Dendritic cell treated with granulocyte-macrophage colony-stimulating factor and Interleukin-4, amounts not matched to agents 40 ng/mL and 50 ng/mL, for 4 days (primary cell): Measurements from ENCODE around the gene WWOX.

Experiments
- H3K27ac Mint-ChIP-seq: one replicate; pipeline ENCODE4 v1.8.0; 2022; ENCODE audit warnings: mild to moderate bottlenecking, mixed read lengths
- H3K27me3 Mint-ChIP-seq: one replicate; pipeline ENCODE4 v1.8.0; 2022; ENCODE audit warnings: mild to moderate bottlenecking, mixed read lengths
- H3K36me3 Mint-ChIP-seq: one replicate; pipeline ENCODE4 v1.8.0; 2022; ENCODE audit warnings: low read depth, mixed read lengths
- H3K4me1 Mint-ChIP-seq: one replicate; pipeline ENCODE4 v1.8.0; 2022; ENCODE audit warnings: low read depth, mixed read lengths
- H3K4me3 Mint-ChIP-seq: one replicate; pipeline ENCODE4 v1.8.0; 2022; ENCODE audit warnings: mild to moderate bottlenecking, moderate library complexity, mixed read lengths
- H3K9me3 Mint-ChIP-seq: one replicate; pipeline ENCODE4 v1.8.0; 2022; ENCODE audit warnings: mixed read lengths
- intact Hi-C: fragments of 100-400 bp; cut with micrococcal nuclease; formaldehyde crosslinking; loops from one replicate; pipeline ENCODE4 v1.15.0; 2022

WWOX gene

DNA sequence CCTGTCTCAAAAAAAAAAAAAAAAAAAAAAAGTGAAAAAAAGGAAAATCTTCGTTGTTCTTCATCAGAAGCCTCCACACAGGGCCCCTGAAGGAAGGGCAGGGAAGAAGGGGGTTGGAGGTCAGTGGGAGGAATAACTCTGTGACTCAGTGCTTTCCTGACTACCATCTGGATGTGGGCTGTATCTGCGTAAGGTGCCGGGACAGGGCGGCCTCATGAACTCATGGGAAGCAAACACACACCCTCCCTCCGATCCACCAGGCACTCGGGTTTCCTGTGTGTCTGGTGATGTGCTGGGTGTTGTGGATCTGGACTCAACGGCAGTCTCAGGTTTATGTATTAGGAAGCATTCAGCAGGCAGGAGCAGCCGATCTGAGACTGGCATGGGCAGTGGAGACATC is 691.6 kb downstream of the WWOX start:
- H3K27ac Mint-ChIP-seq, result no peak overlapping the region
- no peaks in the 10 kb centered on the region for H3K9me3 Mint-ChIP-seq
- H3K4me1 Mint-ChIP-seq, result peaks cover 2% of the 10 kb centered on the region
- no peaks in the 10 kb centered on the region for H3K27me3 Mint-ChIP-seq
- H3K36me3 Mint-ChIP-seq, result no peaks in the 10 kb centered on the region
- H3K4me3 Mint-ChIP-seq, result no peak overlapping the region
- intact Hi-C loops, result no loop called here

DNA sequence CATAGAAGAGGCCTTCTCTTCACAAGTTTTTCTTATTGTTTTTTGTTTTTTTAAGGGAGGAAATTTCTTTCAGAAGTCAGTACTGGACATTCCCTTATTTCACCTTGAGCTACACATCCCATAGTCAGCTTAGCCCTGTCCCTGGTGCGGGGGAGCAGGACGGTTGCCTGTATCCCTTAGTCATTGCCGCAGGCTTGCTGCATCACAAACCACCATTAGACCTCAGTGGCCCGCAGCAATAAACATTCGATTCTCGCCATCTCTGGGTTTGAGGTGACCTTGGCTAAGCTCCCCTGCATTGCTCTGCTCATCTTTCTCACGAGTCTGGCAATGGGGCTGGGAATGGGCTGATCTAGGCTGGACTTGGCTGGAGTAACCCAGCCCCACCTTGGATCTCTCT is 692.5 kb downstream of the WWOX start:
- H3K27me3 Mint-ChIP-seq, result no peaks in the 10 kb centered on the region
- H3K27ac Mint-ChIP-seq, result no peak overlapping the region
- peaks cover 5% of the 10 kb centered on the region for H3K4me1 Mint-ChIP-seq
- H3K4me3 Mint-ChIP-seq, result no peak overlapping the region
- H3K36me3 Mint-ChIP-seq, result no peaks in the 10 kb centered on the region
- H3K9me3 Mint-ChIP-seq, result no peaks in the 10 kb centered on the region
- intact Hi-C loops, result no loop called here

DNA sequence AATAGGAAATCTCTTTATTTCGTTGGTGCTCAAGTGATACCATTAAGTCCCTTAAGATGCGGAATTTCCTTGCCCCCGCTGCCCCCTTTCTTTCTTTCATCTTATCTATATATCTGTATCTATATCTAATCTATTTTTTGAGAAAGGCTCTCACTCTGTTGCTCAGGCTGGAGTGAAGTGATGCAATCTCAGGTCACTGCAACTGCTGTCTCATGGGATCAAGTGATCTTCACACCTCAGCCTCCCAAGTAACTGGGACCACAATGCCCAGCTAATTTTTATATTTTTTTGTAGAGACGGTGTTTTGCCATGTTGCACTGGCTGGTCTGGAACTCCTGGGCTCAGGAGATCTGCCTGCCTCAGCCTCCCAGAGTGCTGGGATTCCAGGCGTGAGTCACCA is 693.5 kb downstream of the WWOX start:
- Mint-ChIP-seq H3K4me3 (no peak overlapping the region), H3K27ac (no peak overlapping the region), H3K4me1 (peaks cover 5% of the 10 kb centered on the region), H3K27me3 (no peaks in the 10 kb centered on the region), H3K36me3 (no peaks in the 10 kb centered on the region), H3K9me3 (no peaks in the 10 kb centered on the region)
- intact Hi-C loops, result no loop called here

DNA sequence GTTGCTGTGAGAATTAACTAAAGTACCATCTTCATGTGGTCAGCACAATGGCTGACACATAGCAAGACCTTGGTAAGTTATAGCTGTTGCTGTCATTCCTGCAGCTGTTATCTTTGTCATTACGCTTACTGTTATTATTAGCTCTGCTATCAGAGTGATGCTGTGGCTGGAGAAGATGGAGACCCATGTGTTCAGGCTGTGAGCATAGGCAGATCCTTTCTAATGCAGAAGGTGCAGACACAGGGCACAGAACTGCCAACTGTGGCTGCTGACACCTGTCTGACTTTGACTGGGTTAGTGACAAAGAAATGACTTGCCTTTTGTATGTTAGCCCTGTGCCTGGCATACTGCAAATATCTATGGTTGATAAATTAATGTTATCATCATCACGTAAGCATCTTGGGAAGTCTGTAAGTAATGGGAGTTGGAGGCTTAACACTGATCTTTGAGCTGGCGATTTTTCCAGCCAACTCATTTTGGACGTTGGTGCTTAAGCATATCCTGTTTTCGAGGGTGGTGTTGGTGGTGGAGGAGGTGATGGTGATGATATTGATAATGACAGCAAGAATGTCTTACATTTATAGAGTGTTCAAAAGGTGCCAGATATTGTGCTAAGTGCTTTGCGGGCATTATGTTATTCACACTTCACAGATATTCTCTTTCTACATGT is 695.3 kb downstream of the WWOX start:
- intact Hi-C loops, result no loop called here
- Mint-ChIP-seq H3K27ac (no peak overlapping the region), H3K4me3 (no peak overlapping the region), H3K9me3 (no peaks in the 10 kb centered on the region), H3K4me1 (peaks cover 5% of the 10 kb centered on the region), H3K27me3 (no peaks in the 10 kb centered on the region), H3K36me3 (no peaks in the 10 kb centered on the region)

DNA sequence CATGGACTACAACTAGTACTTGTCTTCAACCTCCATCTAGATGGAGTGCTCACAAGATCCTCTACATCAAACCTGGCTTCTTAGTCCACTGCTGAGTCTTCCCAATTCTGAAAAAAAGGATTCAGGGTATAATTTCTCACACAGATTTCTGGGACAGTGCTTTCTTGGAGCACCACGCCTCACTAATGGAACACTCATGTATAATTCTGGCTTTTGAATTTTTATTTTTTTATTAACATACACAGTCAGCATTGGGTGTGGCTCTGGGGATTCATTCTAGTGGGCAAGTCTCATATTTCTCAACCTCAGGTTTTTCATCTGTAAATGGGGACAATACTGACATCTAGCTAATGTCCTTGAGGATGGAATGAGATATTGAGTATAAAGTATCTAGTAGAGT is 696.0 kb downstream of the WWOX start:
- Mint-ChIP-seq H3K4me3 (no peak overlapping the region), H3K4me1 (peaks cover 5% of the 10 kb centered on the region), H3K36me3 (no peaks in the 10 kb centered on the region), H3K9me3 (no peaks in the 10 kb centered on the region), H3K27me3 (no peaks in the 10 kb centered on the region), H3K27ac (no peak overlapping the region)
- intact Hi-C loops, result no loop called here

DNA sequence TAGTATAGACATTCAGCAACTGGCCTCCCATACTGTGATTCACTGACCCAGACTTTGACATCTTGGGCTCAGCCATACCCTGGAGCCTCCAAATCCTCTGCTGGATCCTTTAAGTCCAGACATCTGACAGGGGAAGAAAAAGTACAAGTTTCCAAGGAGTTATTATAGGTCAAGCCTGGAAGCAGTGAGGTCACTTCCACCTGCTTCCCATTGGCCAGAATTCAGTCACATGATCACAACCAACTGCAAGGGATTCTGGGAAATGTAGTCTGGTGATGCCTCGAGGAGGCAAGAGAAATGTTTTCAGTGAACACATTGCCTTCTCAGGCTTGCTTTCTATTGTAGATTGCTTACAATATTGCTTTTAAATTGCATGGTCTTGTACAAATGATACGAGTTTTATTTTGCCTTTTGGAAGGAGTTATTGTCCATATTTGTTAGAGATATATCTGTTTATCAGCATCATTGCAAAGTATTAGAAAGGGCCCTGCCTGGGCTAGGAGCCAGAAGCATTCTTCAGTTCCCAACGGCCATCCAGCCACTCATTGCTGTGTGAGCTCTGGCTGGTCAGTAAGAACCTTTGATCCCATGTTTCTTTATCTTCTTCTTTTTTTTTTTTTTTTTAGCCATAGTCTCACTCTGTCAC is 696.9 kb downstream of the WWOX start:
- Mint-ChIP-seq H3K27ac (no peak overlapping the region), H3K27me3 (no peaks in the 10 kb centered on the region), H3K4me1 (peaks cover 5% of the 10 kb centered on the region), H3K9me3 (no peaks in the 10 kb centered on the region), H3K4me3 (no peak overlapping the region), H3K36me3 (no peaks in the 10 kb centered on the region)
- intact Hi-C loops, result no loop called here

DNA sequence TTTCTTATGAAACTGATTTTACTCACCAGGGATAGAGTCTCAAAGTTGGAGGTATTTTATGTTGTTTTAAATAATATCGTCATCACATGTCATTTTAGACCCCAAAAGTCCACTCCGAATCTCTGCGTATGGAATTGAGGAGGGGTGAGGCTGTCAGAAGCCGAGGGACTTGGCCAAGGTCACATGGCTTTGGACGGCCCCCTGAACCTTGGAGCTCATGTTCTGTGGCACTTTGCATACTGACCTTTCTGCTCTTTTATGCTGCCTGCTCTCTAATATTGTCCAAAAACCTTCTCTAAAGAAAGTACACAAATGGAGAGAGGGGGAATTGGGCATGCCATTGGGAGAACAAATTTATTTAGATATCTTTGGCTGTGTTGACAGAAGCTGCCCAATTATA is 700.0 kb downstream of the WWOX start:
- H3K27me3 Mint-ChIP-seq, result no peaks in the 10 kb centered on the region
- H3K4me3 Mint-ChIP-seq, result no peak overlapping the region
- H3K9me3 Mint-ChIP-seq, result no peaks in the 10 kb centered on the region
- H3K4me1 Mint-ChIP-seq, result peaks cover 5% of the 10 kb centered on the region
- H3K36me3 Mint-ChIP-seq, result no peaks in the 10 kb centered on the region
- intact Hi-C loops, result no loop called here
- no peak overlapping the region for H3K27ac Mint-ChIP-seq

DNA sequence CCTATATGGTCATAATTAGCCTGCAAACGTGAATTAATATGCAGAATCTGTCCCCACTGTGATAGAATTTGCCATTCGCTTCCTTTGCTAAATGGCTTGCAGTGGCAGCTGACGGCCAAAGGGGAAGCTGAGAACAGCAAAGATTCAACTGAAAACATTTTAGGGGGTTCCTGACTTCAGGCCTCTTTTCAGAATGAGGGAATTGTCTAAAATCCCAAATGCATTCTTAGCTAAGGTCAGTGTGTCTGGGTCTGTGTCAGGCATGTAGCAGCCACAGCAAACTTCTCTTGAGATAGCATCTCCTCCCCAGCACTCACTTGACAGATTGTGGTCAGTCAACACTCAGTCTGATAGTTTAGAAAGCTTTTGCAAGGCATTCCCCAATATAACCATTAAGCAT is 701.1 kb downstream of the WWOX start:
- no peak overlapping the region for H3K4me3 Mint-ChIP-seq
- H3K27ac Mint-ChIP-seq, result no peak overlapping the region
- peaks cover 8% of the 10 kb centered on the region for H3K4me1 Mint-ChIP-seq
- H3K9me3 Mint-ChIP-seq, result no peaks in the 10 kb centered on the region
- H3K27me3 Mint-ChIP-seq, result no peaks in the 10 kb centered on the region
- intact Hi-C loops, result no loop called here
- no peaks in the 10 kb centered on the region for H3K36me3 Mint-ChIP-seq

DNA sequence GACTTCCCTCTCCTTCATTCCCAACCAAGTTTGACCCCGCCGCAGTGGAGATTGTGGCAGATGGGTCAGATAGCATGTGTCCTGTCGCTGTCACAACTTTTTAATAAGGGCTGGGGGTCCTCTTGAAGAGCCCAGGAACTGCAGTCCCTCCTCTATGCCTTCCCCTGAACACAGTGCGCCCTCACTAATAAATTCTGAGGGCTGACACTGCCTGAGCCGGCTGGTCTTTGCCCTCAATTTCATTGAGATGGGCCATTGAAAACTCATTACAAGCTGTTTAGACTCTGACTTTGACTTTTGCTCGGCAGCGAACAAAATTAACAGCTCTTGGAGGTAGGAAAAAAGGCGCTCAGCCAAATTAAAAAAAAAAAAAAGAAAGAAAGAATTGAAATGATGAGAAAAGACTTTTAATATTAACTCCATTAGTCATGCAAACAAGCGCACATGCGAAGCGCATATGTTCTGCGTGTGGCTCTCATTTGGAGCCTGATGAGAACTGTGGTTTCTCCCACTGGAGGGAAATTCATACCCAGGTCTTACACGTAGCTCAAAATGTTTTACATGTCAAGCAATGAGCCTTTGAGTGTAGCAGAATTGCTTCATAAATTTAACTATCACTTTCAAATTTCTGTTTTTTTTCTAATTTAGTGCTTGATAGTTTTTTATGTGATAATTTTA is 704.7 kb downstream of the WWOX start:
- H3K4me3 Mint-ChIP-seq, result no peak overlapping the region
- no peaks in the 10 kb centered on the region for H3K36me3 Mint-ChIP-seq
- H3K27me3 Mint-ChIP-seq, result no peaks in the 10 kb centered on the region
- H3K27ac Mint-ChIP-seq, result peak overlapping the region; percentile 7
- H3K9me3 Mint-ChIP-seq, result no peaks in the 10 kb centered on the region
- H3K4me1 Mint-ChIP-seq, result peaks cover 9% of the 10 kb centered on the region
- intact Hi-C loops, result no loop called here

DNA sequence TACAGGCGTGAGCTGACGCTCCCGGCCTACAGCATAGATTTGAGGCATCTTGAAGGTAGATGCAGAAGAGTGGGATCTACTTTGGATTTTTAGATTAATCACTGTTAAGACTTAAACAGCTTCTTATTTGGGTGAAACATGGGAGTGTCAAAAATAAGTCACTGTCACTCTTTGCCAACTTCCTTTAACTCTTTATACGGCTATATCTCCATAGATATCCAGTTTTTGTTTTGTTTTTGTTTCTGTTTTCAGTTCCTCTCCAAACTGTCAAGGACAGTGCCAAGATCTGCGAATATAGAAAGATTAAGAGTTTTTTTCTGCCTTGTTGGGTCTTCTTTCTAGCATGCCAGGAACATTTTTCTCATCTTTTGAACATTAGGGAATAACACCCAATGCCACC is 706.1 kb downstream of the WWOX start:
- intact Hi-C loops, result no loop called here
- no peaks in the 10 kb centered on the region for H3K9me3 Mint-ChIP-seq

DNA sequence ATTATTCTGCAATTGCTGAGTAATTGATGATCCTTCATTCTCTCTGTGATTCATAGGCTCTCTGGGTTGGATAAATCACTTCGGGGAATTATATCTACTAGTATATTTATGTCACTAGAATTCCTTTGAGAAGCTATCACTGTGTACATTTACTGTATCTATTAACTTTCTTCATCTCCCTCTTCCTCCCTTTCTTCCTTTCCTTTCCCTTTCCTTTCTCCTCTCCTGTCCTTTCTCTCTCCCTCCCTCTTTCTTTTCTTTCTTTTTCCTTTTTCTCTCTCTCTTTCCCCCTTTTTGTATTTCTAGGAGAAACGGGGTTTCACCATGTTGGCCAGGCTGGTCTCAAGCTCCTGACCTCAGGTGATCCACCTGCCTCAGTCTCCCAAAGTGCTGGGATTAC is 711.8 kb downstream of the WWOX start:
- Mint-ChIP-seq H3K4me3 (no peak overlapping the region), H3K36me3 (no peaks in the 10 kb centered on the region)

More for the DNA sequence above, 706.1 kb downstream of the WWOX start:
- Mint-ChIP-seq H3K4me1 (peaks cover 13% of the 10 kb centered on the region), H3K36me3 (no peaks in the 10 kb centered on the region), H3K27ac (peak overlapping the region; percentile 64), H3K27me3 (no peaks in the 10 kb centered on the region), H3K4me3 (no peak overlapping the region)

DNA sequence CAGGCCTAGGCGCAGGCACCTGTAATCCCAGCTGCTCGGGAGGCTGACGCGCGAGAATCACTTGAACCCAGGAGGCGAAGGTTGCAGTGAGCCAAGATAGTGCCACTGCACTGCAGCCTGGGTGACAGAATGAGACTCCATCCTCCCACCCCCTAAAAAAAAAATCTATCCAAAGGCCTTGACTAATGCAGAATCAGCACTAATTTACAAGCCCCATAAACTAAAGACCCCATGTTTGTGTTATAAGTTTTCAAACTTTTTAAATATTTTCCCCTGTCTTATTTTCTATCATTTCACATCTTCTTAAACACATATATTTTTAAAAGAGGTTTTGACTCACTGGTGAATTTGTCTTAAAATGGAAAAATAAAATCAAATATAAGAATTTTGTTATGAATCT is 713.1 kb downstream of the WWOX start:
- intact Hi-C loops, result no loop called here
- Mint-ChIP-seq H3K9me3 (no peaks in the 10 kb centered on the region), H3K27ac (no peak overlapping the region), H3K36me3 (no peaks in the 10 kb centered on the region), H3K4me1 (peaks cover 4% of the 10 kb centered on the region), H3K4me3 (no peak overlapping the region), H3K27me3 (no peaks in the 10 kb centered on the region)

More for the DNA sequence above, 711.8 kb downstream of the WWOX start:
- Mint-ChIP-seq H3K27ac (no peak overlapping the region), H3K4me1 (peaks cover 4% of the 10 kb centered on the region), H3K27me3 (no peaks in the 10 kb centered on the region), H3K9me3 (no peaks in the 10 kb centered on the region)
- intact Hi-C loops, result no loop called here

DNA sequence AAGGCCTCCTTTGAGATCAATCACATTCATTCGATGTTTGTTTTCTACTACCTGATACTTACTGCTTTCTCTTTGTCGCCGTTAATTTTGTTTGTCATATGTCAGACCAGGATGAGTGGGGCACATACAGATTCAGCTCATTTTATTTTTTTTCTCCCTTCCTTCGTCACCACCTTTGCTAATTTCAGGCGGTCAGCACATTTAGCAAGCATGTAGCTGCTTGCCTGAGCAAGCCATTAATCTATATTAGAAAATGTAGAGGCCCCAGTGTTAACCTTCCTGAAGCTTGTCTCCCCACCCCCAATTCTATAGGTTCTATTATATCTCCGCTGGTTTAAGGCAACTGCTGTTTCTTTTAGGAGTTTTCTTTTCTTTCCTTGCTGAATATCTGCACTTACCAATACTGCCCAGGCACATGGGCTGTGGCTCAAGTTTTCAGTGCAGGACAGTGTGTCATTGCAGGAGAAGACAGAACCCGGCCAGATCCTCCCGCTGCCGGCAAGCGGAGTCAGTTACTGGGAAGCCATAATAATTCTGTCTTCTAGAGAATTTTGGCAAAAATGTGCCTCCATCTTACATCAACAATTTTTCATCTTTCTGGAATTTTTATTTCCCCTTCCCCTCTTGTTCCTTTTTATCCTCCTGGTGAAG is 714.3 kb downstream of the WWOX start:
- Mint-ChIP-seq H3K4me1 (peaks cover 4% of the 10 kb centered on the region), H3K36me3 (no peaks in the 10 kb centered on the region), H3K4me3 (no peak overlapping the region), H3K27ac (no peak overlapping the region), H3K27me3 (no peaks in the 10 kb centered on the region), H3K9me3 (no peaks in the 10 kb centered on the region)
- intact Hi-C loops, result no loop called here

DNA sequence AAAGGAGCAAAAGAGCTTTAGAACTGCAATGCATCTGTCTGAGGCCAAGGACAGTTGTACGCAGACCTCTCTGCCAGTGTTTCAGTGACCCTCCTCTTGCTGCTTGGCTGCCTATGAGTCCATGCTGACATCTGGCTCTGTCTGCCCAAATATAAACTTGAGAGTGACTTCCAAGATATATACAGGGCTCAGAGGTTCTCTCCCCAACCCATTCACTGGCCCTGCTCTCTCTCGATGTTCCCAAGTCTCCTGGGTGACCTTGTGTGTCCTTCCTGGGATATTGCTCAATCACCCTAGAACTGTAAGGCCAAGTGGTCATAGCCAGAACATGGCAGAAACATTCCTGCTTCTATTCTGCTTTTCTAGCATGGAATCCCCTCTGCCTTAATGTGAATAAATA is 716.3 kb downstream of the WWOX start:
- intact Hi-C loops, result no loop called here
- no peaks in the 10 kb centered on the region for H3K9me3 Mint-ChIP-seq
- H3K27me3 Mint-ChIP-seq, result no peaks in the 10 kb centered on the region
- H3K36me3 Mint-ChIP-seq, result no peaks in the 10 kb centered on the region
- H3K4me1 Mint-ChIP-seq, result no peaks in the 10 kb centered on the region
- no peak overlapping the region for H3K27ac Mint-ChIP-seq
- H3K4me3 Mint-ChIP-seq, result no peak overlapping the region
